GM19023 (cell line): Measurements from ENCODE around the gene ELK3.

Experiments used
- ATAC-seq: cut with Tn5 transposase; IDR thresholded peaks from one replicate; pipeline ENCODE4 v1.9.1; 2021; ENCODE audit warnings: mild to moderate bottlenecking, moderate library complexity; ENCODE audit not compliant: unreplicated experiment

The ELK3 gene

DNA sequence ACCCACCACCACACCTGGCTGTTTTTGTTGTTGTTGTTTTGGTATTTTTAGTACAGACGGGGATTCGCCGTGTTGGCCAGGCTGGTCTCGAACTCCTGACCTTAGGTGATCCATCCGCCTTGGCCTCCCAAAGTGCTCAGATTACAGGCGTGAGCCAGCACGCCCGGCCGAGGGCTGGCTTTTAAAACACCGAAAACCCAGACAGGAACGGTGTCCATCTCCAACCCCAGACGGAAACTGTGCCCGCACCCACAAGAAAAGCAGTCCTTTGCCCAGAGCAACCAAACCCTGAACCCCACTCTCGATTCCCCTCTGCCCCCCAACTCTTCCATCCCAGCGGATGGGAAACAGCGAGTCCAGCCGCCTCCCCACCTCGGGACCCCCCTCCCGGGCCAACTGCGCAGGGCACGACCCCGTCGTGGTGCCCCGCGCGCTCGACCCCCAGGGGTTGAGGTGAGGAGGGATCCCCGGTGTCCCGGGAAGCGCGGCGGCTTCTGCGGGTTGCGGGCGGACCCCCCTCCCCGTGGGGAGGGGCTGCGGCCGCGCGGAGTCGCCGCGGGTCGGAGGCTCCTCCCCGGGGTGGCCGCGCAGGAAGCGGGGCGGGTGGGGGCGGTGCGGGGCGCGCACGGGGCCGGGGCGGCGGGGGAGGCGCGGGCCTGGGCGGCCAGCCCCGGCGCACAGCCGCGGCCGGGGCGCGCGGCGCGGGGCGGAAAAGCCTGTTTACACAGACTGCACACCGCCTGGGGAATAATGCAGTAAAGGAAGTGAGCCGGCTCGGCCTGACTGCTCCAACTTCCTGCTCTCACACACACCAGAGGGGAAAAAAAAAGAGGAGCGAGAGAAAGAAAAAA lies at the start of gene ELK3:
ELK3 (plus strand) TSS at position 651 of the 851 bp plus-strand sequence.
- ATAC-seq = peak; percentile 35

DNA sequence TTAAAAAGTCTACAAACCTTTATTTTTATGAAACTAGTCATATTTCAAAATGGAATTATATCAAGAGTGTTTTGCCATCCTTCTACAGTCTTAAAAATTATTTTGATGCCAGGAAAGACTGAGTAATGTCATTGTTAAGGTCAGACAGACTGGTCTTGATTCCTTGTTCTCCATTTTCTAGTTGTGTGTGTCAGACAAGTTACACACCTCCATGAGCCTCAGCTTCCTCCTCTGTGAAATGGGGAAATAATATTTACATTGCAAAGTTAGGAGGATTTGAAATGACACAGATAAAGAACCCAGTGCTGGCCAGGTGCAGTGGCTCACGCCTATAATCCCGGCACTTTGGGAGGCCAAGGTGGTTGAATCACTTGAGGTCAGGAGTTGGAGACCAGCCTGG lies 47.4 kb upstream of the ELK3 start:
- ATAC-seq = no peak

DNA sequence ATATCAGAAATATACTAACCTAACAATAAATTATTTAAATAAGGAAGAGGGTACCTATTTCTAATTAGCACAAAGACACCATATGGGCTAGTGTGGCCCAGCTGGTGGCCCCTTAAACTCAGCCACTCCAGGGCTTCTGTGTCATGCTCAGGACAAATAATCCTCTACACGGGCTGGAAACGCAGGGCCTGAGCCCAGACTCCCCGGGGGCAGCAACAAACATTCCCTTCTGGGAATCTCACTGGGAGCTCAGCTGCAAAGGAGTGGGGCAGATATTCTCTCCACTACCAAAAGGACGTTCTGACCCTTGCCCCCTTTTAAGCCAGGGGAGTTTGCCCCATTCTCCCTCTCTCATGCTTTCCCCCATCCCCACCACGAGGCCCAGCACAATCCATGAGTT lies 43.7 kb upstream of the ELK3 start:
- ATAC-seq = no peak

DNA sequence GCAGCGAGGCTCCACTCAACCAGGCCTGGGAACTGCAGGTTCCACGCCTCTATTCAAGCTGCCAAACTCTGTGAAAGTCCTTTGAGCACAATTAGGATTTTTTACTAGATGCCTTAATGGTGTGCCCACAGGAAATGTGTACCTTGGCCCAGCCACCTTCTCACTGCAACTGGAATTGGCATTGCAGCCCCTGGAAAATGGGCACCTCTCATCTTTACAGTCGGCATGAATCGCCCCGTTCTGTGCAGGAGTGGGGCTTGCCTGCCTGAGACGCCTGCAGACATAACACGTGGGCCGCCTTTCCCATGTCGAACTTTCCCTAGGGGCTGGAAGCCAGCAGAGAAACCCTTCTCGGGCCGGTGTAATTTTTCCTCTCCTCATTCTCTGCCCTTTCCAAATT lies 42.0 kb upstream of the ELK3 start:
- ATAC-seq = no peak

DNA sequence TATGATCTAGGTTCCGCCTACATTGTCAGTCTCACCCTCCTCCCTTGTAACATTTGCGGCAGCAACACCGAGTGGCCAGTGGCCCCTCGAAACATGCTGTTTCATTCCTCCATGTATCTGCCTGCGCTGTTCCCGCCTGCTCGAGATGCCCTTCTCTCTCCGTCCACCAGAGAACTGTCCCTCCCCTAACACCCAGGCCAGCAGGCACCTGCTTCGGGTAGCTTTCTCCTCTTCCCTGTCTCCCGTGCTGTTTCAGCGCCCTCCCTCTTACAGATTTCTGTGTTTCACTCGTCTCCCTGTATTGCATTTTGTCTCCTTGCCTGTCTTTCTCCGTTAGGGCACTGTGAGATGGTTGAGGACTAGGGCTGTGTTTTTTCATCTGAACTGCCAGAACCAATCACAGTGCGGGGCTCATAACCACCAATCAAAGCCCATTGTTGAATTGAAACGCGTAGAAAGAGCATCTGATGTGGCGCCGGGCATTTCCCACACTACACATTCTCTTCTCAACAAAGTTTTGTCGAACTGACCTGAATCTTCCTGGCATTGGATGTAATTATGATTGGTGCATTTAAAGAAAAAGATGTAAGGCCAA lies 40.9 kb upstream of the ELK3 start:
- ATAC-seq = no peak

DNA sequence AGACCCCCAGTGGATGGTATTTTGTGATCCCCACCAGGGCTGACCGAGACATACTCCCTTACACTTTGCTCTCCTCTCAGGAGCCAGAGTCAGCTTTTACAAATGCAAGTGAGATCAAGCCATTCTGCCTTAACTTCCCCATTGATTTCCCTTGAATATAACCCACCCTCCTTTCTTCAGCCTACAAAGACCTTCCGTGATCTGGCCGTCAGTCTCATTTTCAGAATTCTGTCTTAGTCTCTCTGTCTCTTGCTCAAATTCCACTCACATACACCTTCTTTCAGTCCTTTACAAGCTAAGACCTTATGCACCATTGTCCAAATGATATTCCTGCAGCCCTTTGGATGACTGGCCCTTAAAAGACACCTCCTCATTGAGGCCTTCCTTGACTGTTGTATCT lies 39.0 kb upstream of the ELK3 start:
- ATAC-seq = no peak

DNA sequence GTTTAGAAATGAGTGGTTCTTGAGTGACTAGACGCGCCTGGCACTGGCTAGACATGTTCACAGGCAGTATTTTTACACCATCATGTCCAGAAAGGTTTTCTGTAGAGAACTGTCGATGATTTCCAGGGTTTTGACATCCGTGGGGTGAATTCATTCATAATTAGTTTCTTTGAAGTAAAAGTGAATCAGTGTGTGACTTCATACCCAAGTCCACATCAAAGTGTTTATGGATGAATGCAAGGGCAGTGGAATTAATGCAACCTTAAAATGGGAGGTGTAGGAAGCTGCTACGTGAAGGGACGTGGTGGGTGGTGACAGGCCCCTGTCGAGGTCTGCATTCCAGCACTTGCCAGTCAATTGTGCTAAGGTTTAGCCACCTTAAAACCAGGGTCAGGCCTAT lies 38.4 kb upstream of the ELK3 start:
- ATAC-seq = no peak

DNA sequence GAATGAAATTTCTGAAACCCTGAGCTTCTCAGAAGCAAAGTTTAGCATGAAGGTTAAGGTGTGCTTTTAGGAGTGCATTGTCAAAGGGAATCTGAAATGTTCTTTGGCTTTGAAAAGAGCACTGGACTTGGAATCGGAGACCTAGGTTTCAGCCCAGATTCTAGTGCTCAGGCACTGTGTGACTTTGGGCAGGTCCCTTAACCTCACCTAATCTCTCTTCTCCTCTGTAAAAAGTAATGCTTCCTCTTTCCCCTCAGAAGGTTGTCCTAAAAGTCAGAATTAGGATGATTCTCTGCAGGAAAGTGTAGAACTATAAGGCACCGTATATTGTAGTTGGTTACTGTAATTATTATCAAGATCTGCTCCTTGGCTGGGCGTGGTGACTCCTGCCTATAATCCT lies 38.0 kb upstream of the ELK3 start:
- ATAC-seq = no peak

DNA sequence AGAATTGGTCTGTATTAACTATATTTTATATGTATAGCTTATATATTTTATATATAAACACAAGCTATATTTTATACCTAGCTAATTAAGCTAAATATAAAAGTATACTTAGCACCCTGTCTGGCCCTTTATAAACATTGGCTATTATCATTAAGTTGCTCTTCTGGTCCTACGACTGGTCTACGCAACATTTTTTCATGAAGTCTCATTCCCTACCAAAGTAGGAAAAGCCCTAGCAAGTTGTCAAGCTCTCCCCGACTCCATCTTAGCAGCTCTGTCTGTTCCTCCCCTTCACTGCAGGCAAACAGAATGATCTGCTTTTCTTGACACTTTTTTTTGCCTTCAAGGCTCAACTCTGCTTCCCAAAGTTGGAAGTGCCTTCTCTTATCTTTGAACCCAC lies 36.7 kb upstream of the ELK3 start:
- ATAC-seq = no peak

DNA sequence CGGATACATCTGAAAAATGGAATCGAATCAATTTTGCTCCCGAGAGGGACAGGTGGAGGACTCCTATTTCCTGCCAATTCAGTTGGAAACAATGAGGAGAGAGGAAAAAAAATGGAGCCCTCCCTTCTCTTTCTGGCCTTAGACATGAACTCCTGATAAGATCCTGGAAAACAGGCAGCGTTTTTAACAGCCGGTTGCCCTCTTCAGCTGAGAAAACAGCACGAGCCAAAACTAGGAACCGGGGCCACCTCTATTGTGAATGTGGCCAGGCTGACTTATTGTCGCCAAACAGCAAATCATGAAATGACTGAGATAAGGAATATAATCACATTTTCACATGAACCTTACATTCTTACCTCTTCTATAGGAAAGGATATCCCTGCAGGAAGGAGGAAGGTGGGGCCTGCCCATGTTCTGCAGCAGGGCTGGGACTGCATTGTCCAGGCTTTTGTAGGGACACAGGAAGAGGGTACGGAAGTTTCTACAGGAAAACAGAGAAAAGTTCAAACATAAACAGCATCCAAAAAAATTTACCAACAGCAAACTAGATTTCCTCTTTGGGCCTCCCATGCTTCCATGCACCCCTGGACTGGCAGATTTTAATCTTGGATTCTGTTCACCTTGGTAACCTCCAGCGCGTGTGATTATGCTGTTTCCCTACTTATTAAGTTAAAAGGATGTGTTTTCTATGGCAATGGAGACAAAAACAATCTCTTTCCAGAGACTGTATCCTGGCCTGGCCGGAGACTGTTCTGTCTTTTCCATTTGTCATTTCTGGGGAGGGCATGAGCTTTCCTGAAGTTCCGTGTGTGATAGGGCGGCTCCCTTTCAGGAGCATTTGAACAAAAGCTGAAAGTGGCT lies 29.0 kb upstream of the ELK3 start:
- ATAC-seq = no peak

DNA sequence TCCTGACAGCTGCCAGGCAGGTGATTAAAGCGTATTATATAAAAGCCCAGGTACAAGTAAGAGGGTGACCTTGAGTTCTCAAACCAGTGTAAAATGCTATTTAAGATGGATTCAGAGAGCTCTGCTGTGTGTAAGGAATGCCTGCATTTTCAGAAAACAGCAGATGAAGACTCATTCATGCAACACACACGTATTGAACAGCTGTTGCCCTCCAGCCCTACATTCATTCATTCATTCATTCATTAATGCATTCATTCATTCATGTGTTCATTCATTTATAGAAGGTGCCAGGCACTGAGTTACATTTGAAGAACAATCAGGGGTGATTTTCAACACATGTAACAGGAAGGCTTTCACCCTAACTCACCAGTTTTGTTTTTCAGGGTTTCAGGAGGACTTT lies 27.4 kb upstream of the ELK3 start:
- ATAC-seq = no peak

DNA sequence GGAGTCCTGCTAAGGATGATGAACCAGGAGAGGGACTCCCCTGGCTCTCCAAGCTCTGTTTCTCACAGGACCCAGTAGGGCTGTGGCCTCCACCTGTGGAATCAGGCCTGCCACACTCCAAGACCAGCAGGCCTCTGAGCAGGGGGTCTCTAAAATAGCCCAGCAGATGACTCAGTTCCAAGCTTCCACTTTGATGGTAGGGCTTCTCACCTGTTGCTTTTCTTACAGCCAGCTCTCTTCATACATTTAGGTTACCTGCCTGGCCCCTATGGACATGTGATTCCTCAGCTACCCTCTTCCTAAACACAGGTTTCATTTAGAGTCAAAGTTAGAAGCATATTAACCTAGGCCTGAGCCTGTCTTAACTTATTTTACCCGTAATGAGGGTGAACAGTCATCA lies 26.7 kb upstream of the ELK3 start:
- ATAC-seq = no peak

DNA sequence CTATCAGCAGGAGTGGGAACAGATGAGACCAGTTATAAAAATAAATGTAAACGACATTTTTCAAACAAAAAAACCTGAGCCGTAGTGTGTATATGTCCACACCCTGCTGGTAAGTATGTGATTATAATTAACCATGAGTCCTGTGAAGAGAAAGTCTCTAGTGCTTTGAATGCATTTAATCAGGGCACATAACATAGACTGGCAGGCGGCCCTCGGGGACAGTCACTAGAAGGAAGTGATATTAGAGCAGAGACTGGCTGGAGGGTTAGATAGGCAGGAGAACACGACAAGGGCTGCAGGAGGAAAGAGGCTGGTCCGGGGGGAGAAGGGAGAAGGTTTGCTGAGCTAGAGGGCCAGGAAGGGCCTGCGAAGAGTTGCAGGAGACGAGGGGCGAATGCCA lies 23.8 kb upstream of the ELK3 start:
- ATAC-seq = no peak

DNA sequence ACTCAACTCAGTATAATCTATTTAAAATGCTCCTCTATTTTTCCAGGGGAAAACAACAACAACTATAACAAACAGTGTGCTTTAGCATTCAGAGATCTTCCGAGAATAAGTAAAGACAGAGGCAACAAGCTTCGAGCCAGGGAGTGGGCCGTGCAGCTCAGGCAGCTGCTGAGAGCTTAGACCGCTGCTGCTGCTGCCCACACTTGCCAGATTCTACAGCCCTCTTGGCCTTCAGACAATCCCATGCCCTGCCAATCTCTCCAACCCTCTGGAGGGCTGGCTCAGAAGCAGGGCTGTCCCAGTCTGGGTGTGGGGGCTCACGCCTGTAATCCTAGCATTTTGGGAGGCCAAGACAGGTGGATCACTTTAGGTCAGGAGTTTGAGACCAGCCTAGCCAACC lies 23.4 kb upstream of the ELK3 start:
- no peak for ATAC-seq

DNA sequence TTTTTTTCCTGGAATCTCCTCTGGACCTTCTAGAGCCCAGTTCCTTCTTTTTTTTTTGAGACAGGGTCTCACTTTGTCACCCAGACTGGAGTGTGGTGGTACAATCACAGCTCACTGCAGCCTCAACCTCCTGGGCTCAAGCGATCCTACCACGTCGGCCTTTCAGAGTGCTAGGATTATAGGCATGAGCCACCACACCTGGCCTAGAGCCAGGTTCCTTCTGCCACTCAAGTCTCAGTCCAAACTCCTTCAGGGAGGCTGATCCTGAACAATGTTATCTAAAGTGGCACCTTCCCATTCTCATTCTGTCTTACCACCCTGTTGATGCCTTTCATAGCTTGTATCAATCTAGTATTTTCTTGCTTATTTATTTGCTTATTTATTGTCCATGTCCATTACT lies 22.3 kb upstream of the ELK3 start:
- ATAC-seq = no peak

DNA sequence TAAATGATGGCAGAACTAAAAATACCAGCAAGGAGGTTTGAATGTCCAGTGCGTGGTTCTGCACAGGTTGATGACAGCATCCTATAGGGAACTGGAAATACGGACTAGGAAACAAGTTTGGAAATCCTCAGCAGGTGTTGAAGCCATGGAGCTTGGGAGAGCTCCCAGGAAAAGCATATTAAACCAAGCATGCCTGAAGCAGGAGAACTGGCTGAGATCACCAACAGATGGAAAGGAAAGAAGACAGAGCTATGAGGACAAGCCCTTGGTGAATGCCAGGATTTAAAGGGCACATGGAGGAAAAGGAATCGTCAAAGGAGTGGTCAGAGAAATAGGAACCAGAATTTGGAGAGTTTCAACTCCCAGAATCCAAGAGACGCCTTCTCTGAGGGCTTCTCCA lies 21.2 kb upstream of the ELK3 start:
- ATAC-seq = no peak

DNA sequence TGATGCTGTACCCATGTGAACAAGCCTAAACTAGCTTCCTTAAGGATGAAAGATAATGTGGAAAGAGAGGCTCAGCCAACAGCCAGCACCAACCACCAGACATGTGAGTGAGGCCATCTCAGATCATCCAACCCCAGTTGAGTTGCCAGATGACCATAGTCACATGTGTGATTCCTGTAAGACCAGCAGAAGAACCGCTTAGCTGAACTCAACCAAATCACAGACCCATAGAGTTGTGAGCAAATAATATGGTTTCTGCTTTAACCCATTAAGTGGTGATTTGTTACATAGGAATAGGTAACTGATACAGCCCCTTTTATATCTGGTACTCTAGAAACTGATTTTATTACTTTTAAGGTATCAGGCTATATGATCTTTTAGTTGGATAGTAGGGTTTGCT lies 17.6 kb upstream of the ELK3 start:
- no peak for ATAC-seq

DNA sequence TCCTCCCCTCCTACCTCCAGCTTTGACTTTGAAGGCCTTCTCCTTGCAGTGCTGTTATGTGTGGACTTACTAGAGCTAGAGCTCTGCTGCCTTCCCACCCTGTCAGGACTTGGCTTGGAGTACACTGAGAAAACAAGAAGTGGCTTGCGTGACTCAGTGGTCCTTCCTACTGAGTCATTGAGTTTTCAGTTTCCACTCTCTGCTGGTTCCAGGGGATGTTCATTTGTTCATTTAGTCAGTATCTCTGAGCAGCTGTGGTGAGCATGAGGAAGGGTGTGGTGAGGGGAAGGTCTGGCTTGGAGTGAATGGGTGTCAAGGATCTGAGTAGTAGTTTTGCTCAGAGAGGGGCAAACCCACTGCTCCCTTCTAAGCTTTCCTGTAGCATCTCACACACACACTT lies 17.2 kb upstream of the ELK3 start:
- ATAC-seq = no peak

DNA sequence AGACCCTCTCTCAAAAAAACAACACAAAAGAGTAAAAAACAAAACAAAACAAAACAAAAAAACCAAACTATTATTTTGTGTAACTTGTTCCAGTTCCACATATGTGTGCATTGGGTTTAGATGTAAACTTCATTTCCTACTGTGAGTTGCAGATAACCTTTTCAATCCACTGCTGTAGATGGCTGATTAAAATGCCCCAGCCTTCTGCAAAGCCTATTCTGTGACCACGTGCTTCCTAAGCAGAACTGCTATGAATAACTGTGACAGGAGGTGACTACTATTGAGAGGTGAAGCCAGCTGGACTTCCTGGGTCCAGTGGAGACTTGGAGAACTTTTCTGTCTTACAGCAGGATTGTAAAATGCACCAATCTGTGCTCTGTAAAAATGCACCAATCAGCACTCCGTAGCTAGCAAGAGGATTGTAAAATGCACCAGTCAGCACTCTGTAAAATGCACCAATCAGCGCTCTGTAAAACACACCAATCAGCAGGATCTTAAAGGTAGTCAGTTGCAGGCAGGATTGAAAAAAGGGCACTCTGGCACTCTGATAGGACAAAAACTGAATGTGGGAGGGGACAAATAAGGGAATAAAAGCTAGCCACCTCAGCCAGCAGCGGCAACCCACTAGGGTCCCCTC lies 10.3 kb upstream of the ELK3 start:
- ATAC-seq = no peak

DNA sequence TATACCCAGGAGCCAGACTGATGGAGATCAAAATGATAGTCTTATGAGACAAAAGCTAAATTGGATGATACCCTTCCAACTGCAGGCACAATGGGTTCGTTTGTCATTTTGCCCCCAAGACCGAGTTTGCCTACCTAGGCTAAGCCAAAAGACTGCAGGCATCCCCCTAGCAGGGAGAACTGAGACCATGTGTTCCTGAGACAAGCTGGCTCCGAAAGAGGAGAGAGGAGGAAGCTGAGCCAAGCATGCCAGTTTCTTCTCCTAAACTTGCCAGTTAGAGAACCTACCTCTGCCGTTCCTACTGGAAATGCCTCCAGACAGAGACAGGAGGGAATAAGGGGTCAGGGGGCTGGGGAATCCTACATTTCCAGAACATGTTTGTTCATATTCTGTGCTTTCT lies 8.3 kb upstream of the ELK3 start:
- ATAC-seq = no peak

DNA sequence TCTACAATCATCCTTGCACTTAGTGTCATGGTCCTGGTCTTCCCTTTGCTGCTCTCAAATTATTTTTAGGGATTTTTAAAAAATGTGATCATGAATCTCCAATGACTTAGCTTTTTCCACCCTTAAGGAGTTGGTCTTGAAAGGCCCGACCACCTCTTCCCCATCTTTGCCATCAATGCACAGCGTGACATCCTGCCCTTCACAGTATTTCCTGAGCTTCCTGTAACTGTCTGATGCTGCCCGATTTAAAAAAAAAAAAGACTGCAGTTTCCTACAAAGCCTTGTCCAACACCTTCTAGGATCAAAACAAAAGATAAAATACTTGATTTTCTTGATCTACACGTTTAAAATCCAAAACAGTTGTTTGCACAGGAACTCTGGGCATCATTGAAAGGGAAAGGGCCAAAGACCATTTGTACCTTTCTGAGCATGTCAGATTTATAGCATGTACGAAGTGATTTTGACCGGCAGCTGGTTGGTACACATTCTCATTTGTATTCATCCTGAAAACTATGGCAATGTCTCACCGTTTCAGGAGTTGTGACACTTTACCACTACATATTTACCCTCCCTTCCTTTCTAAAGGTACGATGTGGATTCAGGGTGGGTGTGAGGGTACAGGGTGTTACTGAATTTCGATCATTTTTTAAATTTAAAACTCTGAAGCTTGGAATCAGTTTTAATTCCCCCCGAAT lies 7.4 kb upstream of the ELK3 start:
- ATAC-seq = no peak
